ENCODE data around the gene SBK1.

Gene SBK1

GRCh38 chr16:28280881-28281836, 11.2 kb upstream of the SBK1 start:
- peak; percentile 9 for TF ChIP-seq CTCF (IDR thresholded peaks at IDR 0.05; ENCODE audit: insufficient read depth, missing control alignments)
- DNase-seq (ENCODE audit: insufficient read length, low spot score) (peak; percentile 71), FAIRE-seq (no peak)

GRCh38 chr16:28282045-28282444, 10.3 kb upstream of the SBK1 start:
- FAIRE-seq (no peak), DNase-seq (ENCODE audit: insufficient read length, low spot score) (no peak)
- TF ChIP-seq CTCF (IDR thresholded peaks at IDR 0.05; ENCODE audit: insufficient read depth, missing control alignments) = no peak

GRCh38 chr16:28283173-28283572, 9.2 kb upstream of the SBK1 start:
- DNase-seq (ENCODE audit: insufficient read length, low spot score) = no peak
- FAIRE-seq = no peak
- no peak for TF ChIP-seq CTCF (IDR thresholded peaks at IDR 0.05; ENCODE audit: insufficient read depth, missing control alignments)

GRCh38 chr16:28283798-28284577, 8.3 kb upstream of the SBK1 start:
- TF ChIP-seq CTCF (IDR thresholded peaks at IDR 0.05; ENCODE audit: insufficient read depth, missing control alignments) = no peak
- no peak for DNase-seq (ENCODE audit: insufficient read length, low spot score)
- FAIRE-seq = no peak

- DNase-seq (ENCODE audit: insufficient read length, low spot score) = no peak
- TF ChIP-seq CTCF (IDR thresholded peaks at IDR 0.05; ENCODE audit: insufficient read depth, missing control alignments) = no peak
- no peak for FAIRE-seq
Measured at GRCh38 chr16:28285649-28286048, 6.7 kb upstream of the SBK1 start.

GRCh38 chr16:28288114-28288513, 4.2 kb upstream of the SBK1 start:
- no peak for DNase-seq (ENCODE audit: insufficient read length, low spot score)
- no peak for FAIRE-seq
- TF ChIP-seq CTCF (IDR thresholded peaks at IDR 0.05; ENCODE audit: insufficient read depth, missing control alignments) = no peak

Data from D721Med (cell line).